ENCODE measurements around the gene SERPINB1. TPM values are rescaled to one million over a fixed set of nuclear protein-coding genes. Genes with fewer than 3 reads are reported as not detected.

SERPINB1 gene
- total RNA-seq, 6 experiments from 2014 or later, result 21.1 to 39.2 (median 29.3) TPM

DNA sequence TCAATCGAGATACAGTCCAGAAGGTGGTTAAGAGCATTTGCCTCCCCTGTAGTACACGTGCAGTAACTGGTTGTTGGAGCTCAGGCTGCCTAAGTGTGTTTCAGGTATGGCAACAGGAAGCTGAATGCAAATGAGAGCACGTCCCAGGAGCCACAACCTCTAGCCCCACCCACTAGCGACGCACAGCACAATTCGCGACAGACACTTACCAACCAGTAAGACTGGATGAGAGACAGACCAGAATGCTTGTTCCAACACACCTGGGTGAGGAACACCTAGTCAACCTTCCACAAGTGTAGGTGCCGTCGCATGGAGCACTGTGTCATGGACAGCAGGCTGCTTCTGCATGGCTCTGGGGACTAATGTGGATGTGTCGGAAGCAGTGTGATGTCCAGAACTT is 7.2 kb upstream of the SERPINB1 start:
- H3K27me3 Mint-ChIP-seq (ENCODE audit: insufficient read depth), result no peaks in the 10 kb centered on the region; the same call in 1 of the 2 replicates
- DNase-seq, result no peak
- H3K9me3 Mint-ChIP-seq, result no peaks in the 10 kb centered on the region
- H3K36me3 Mint-ChIP-seq (ENCODE audit: low read depth), result no peaks in the 10 kb centered on the region
- H3K4me1 Mint-ChIP-seq (ENCODE audit: low read depth), result peaks cover 41% of the 10 kb centered on the region
- no peak overlapping the region for H3K4me3 Mint-ChIP-seq
- H3K27ac Mint-ChIP-seq, result no peak overlapping the region
- TF ChIP-seq, protein P1, sequence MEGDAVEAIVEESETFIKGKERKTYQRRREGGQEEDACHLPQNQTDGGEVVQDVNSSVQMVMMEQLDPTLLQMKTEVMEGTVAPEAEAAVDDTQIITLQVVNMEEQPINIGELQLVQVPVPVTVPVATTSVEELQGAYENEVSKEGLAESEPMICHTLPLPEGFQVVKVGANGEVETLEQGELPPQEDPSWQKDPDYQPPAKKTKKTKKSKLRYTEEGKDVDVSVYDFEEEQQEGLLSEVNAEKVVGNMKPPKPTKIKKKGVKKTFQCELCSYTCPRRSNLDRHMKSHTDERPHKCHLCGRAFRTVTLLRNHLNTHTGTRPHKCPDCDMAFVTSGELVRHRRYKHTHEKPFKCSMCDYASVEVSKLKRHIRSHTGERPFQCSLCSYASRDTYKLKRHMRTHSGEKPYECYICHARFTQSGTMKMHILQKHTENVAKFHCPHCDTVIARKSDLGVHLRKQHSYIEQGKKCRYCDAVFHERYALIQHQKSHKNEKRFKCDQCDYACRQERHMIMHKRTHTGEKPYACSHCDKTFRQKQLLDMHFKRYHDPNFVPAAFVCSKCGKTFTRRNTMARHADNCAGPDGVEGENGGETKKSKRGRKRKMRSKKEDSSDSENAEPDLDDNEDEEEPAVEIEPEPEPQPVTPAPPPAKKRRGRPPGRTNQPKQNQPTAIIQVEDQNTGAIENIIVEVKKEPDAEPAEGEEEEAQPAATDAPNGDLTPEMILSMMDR (IDR thresholded peaks at IDR 0.05), result no peak

DNA sequence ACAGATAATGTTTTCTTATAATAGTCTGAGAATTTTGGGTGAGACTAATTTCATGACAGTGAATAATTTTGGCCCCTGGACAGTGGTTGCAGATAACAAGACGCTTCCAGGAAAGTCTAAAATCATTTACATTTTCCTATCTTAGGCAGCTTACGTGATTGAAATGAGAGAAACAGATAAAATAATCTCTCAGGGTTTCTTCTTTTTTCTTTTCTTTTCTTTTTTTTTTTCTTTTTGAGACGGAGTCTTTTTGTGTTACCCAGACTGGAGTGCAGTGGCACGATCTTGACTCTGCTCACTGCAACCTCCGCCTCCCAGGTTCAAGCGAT is 4.2 kb upstream of the SERPINB1 start:
- no peaks in the 10 kb centered on the region for H3K9me3 Mint-ChIP-seq
- H3K36me3 Mint-ChIP-seq (ENCODE audit: low read depth), result no peaks in the 10 kb centered on the region
- no peaks in the 10 kb centered on the region; the same call in 1 of the 2 replicates for H3K27me3 Mint-ChIP-seq (ENCODE audit: insufficient read depth)
- peak overlapping the region; percentile 47 for H3K27ac Mint-ChIP-seq
- TF ChIP-seq, protein P1 (IDR thresholded peaks at IDR 0.05), result no peak
- DNase-seq, result no peak
- H3K4me1 Mint-ChIP-seq (ENCODE audit: low read depth), result peaks cover 46% of the 10 kb centered on the region
- H3K4me3 Mint-ChIP-seq, result peak overlapping the region; percentile 82

DNA sequence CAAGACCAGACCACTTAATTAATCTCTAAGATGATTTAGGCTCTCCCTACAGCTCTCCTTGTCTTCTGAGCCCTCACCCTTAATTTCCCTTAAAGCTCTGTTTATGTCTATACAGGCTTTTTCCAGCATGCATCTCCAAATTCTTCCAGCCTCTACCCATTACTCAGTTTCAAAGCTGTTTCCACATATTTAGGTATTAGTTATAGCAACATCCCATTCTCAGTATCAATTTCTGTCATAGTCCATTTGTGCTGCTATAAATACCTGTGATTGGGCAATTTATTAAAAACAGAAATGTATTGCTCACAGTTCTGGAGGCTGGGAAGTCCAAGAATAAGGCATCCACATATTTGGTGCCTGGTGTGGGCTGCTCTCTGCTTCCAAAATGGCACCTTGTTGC is 2.3 kb upstream of the SERPINB1 start:
- Mint-ChIP-seq H3K4me3 (no peak overlapping the region), H3K9me3 (no peaks in the 10 kb centered on the region), H3K36me3 (ENCODE audit: low read depth) (no peaks in the 10 kb centered on the region; the same call in 1 of the 2 replicates), H3K27ac (no peak overlapping the region), H3K4me1 (ENCODE audit: low read depth) (peaks cover 59% of the 10 kb centered on the region), H3K27me3 (ENCODE audit: insufficient read depth) (no peaks in the 10 kb centered on the region)
- no peak for DNase-seq
- TF ChIP-seq, protein P1 (IDR thresholded peaks at IDR 0.05), result no peak

DNA sequence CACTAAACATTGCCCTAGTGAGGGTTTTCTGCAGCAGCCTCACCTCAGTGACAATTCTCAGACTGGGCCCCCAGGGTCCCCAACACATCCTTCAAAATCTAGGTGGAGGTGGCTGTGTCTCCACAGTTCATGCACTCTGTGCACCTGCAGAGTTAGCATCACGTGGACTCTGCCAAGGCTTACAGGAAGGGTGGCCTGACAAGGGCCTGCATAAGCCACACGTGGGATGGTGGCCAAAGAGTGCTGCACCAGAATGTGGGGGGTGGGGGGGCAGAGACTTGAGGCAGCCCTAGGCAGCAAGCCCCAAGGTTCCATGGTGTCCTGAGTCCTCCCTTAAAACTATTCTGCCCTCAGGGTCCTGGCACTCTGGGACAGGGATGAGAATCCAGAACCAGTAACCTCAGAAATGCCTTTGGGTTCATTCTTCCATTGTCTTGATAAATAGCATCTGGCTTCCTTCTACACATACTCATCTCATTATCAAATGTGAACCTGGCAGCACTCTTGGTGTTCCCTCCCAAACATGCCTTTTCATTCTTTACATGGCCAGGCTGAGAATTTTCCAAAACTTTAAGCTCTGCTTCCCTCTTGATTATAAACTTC is 1.6 kb upstream of the SERPINB1 start:
- TF ChIP-seq, protein P1 (IDR thresholded peaks at IDR 0.05), result no peak
- peaks cover 67% of the 10 kb centered on the region for H3K4me1 Mint-ChIP-seq (ENCODE audit: low read depth)
- no peaks in the 10 kb centered on the region for H3K9me3 Mint-ChIP-seq
- no peaks in the 10 kb centered on the region; the same call in 1 of the 2 replicates for H3K36me3 Mint-ChIP-seq (ENCODE audit: low read depth)
- 0 out of 2 replicates have a peak overlapping the region, but pooled peaks have one; percentile 5 for H3K27ac Mint-ChIP-seq
- no peaks in the 10 kb centered on the region for H3K27me3 Mint-ChIP-seq (ENCODE audit: insufficient read depth)
- no peak overlapping the region for H3K4me3 Mint-ChIP-seq
- DNase-seq, result no peak

DNA sequence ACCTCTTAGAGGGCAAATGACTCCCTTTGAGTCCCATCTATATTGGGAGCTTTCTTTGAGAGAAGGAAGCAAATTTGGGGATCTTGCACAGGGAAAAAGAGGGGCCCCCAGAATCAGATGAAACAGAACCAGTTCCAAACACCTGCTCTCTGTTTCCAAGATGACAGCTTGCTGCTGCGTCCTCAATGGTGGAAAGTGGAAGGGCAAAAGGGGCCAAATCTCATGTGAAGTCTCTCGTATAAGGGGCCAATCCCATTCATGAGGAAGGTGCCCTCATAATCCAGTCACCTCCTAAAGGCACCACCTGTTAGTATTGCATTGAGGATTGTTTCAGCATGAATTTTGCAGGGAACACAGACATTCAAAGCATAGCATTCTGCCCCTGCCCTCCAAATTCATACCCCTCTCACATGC is 483 bp upstream of the SERPINB1 start:
- Mint-ChIP-seq H3K36me3 (ENCODE audit: low read depth) (no peaks in the 10 kb centered on the region; the same call in 1 of the 2 replicates), H3K9me3 (no peaks in the 10 kb centered on the region), H3K4me1 (ENCODE audit: low read depth) (peaks cover 65% of the 10 kb centered on the region), H3K27ac (peak overlapping the region; percentile 77), H3K27me3 (ENCODE audit: insufficient read depth) (no peaks in the 10 kb centered on the region), H3K4me3 (peak overlapping the region; percentile 76)
- no peak for DNase-seq
- TF ChIP-seq, protein P1 (IDR thresholded peaks at IDR 0.05), result no peak

Data from HFFc6 (cell line).